HepG2 (cell line): Measurements from ENCODE around the gene CSNK1G3.

Experiments
- ATF2 ChIP-seq: sonication (generic); formaldehyde crosslinking; IDR thresholded peaks from 2 replicates; pipeline ENCODE4 v1.4.0; 2020; ENCODE audit warnings: missing genetic modification reagents
- ATF7-NPFF ChIP-seq: sonication (generic); formaldehyde crosslinking; IDR thresholded peaks from 2 replicates; pipeline ENCODE4 v1.8.1; 2023; ENCODE audit warnings: mild to moderate bottlenecking, low read depth, missing genetic modification reagents, moderate library complexity
- BRCA1 ChIP-seq: sonication (generic); formaldehyde crosslinking; IDR thresholded peaks from 2 replicates; pipeline ENCODE4 v1.4.0; 2020; ENCODE audit warnings: missing genetic modification reagents
- MEIS2 ChIP-seq: sonication (generic); formaldehyde crosslinking; IDR thresholded peaks from 2 replicates; pipeline ENCODE4 v1.9.0; 2021; ENCODE audit warnings: mild to moderate bottlenecking, missing genetic modification reagents
- POLR2A ChIP-seq, 2 experiments: IDR thresholded peaks; 2 replicates each; pipeline ENCODE4 v1.6.1; 2011; ENCODE audit warnings: low read depth in 2 of 2, low read length in 2 of 2, mild to moderate bottlenecking in 1 of 2, moderate library complexity in 1 of 2; ENCODE audit not compliant: insufficient read depth in 1 of 2
- SAP130 ChIP-seq: IDR thresholded peaks from 2 replicates; pipeline ENCODE4 v1.6.1; 2016; ENCODE audit warnings: low read depth
- YY1 ChIP-seq: IDR thresholded peaks from 2 replicates; pipeline ENCODE4 v1.6.1; 2011; ENCODE audit warnings: low read length, low read depth, moderate library complexity, mild to moderate bottlenecking; ENCODE audit not compliant: insufficient read depth, insufficient replicate concordance
- ZNF282 ChIP-seq: fragments of 450-650 bp; IDR thresholded peaks from 2 replicates; pipeline ENCODE4 v1.6.1; 2018; ENCODE audit not compliant: partially characterized antibody
- ZNF335 ChIP-seq: sonication (generic); formaldehyde crosslinking; IDR thresholded peaks from 2 replicates; pipeline ENCODE4 v1.4.0; 2020; ENCODE audit warnings: missing genetic modification reagents
- ZNF710 ChIP-seq: sonication (generic); formaldehyde crosslinking; IDR thresholded peaks from 2 replicates; pipeline ENCODE4 v1.5.0; 2020; ENCODE audit warnings: mild to moderate bottlenecking, missing genetic modification reagents, borderline replicate concordance

- TF ChIP-seq ZNF710 (CRISPR knock-in tag) (no peak), BRCA1 (no peak), ZNF335 (CRISPR knock-in tag) (no peak), MEIS2 (CRISPR knock-in tag) (no peak), SAP130 (CRISPR knock-in tag) (no peak), POLR2A (IDR thresholded peaks at IDR 0.05; ENCODE audit: insufficient read depth in 1 of 2, low read depth in 2 of 2, low read length in 2 of 2) (no peak), YY1 (no peak), ZNF282 (no peak), ATF2 (CRISPR knock-in tag) (no peak), ATF7-NPFF (CRISPR knock-in tag) (no peak)
Observed at GRCh38 chr5:123636006-123636405, 124.0 kb downstream of the CSNK1G3 start.
